MCF 10A (cell line): Measurements from ENCODE around the gene AGAP1. TPM values are rescaled to one million over a fixed set of nuclear protein-coding genes. Genes with fewer than 3 reads are reported as not detected.

Experiments
- BruUV-seq: library from RNA; stranded (reverse); fragments of 400-500 nt; replicated peaks from 2 replicates; lab custom pipeline; 2021; lab: Mats Ljungman, UMichigan
- CTCF ChIA-PET: fragments of 300-600 bp; sonication (Branson Sonifier 250); formaldehyde crosslinking; extraction: SDS; loops from one replicate; lab custom pipeline; 2021; ENCODE audit warnings: antibody characterized with exemption, inconsistent platforms; lab: Yijun Ruan, JAX
- POLR2A ChIA-PET: fragments of 300-600, 350-650 bp; sonication (Branson Sonifier 250); formaldehyde crosslinking; extraction: SDS; loops from one replicate; lab custom pipeline; 2020; ENCODE audit warnings: antibody characterized with exemption, inconsistent platforms; lab: Yijun Ruan, JAX
- DNase-seq: peaks from one replicate; pipeline ENCODE4 v3.0.0-alpha.2; 2018; ENCODE audit not compliant: unreplicated experiment
- H3K27ac Mint-ChIP-seq: one replicate; pipeline ENCODE4 v1.8.0; 2022; ENCODE audit warnings: mild to moderate bottlenecking, low read depth, mixed read lengths; ENCODE audit not compliant: unreplicated experiment
- H3K27me3 Mint-ChIP-seq: one replicate; pipeline ENCODE4 v1.8.0; 2022; ENCODE audit warnings: mixed read lengths; ENCODE audit not compliant: insufficient read depth, unreplicated experiment
- H3K36me3 Mint-ChIP-seq: one replicate; pipeline ENCODE4 v1.8.0; 2022; ENCODE audit warnings: mild to moderate bottlenecking, moderate library complexity, mixed read lengths; ENCODE audit not compliant: insufficient read depth, unreplicated experiment
- H3K4me1 Mint-ChIP-seq: one replicate; pipeline ENCODE4 v1.8.0; 2022; ENCODE audit warnings: mixed read lengths; ENCODE audit not compliant: insufficient read depth, unreplicated experiment
- H3K4me3 Mint-ChIP-seq: one replicate; pipeline ENCODE4 v1.8.0; 2022; ENCODE audit warnings: mild to moderate bottlenecking, moderate library complexity, mixed read lengths; ENCODE audit not compliant: unreplicated experiment
- H3K9me3 Mint-ChIP-seq: one replicate; pipeline ENCODE4 v1.8.0; 2022; ENCODE audit warnings: mixed read lengths; ENCODE audit not compliant: unreplicated experiment
- CTCF ChIP-seq: fragments of 200-600 bp; IDR thresholded peaks from one replicate; pipeline ENCODE4 v1.8.0; 2022; ENCODE audit warnings: antibody characterized with exemption, mild to moderate bottlenecking; ENCODE audit not compliant: unreplicated experiment
- intact Hi-C: fragments of 100-400 bp; cut with micrococcal nuclease; formaldehyde crosslinking; loops from 2 replicates; pipeline ENCODE4 v1.14.1; 2022
- total RNA-seq: library from RNA; stranded (reverse); gene quantifications from 2 replicates; pipeline ENCODE4 v1.2.3, GENCODE V29; 2022

The AGAP1 gene
- total RNA-seq, 1 experiment from 2014 or later, result 41.3 TPM

- Mint-ChIP-seq H3K9me3 (no peaks in the 10 kb centered on the region), H3K4me3 (no peak overlapping the region), H3K27me3 (no peaks in the 10 kb centered on the region), H3K36me3 (peaks cover 32% of the 10 kb centered on the region), H3K4me1 (no peaks in the 10 kb centered on the region), H3K27ac (no peak overlapping the region)
- POLR2A ChIA-PET, result no interaction called here
- no peak for DNase-seq
- no TSS peak for BruUV-seq
- intact Hi-C loops, result no loop called here
- CTCF ChIA-PET, result no interaction called here
- no peak for TF ChIP-seq CTCF
These were observed 557.5 kb downstream of the AGAP1 start for GRCh38 chr2:236051351-236051750.

GRCh38 chr2:236051806-236052205 lies 558.0 kb downstream of the AGAP1 start:
- intact Hi-C loops, result no loop called here
- Mint-ChIP-seq H3K4me1 (no peaks in the 10 kb centered on the region), H3K4me3 (no peak overlapping the region), H3K27me3 (no peaks in the 10 kb centered on the region), H3K27ac (no peak overlapping the region), H3K36me3 (peaks cover 36% of the 10 kb centered on the region), H3K9me3 (no peaks in the 10 kb centered on the region)
- POLR2A ChIA-PET, result no interaction called here
- no TSS peak for BruUV-seq
- TF ChIP-seq CTCF, result no peak
- CTCF ChIA-PET, result no interaction called here
- no peak for DNase-seq

GRCh38 chr2:236052206-236052605 lies 558.4 kb downstream of the AGAP1 start:
- Mint-ChIP-seq H3K27me3 (no peaks in the 10 kb centered on the region), H3K9me3 (no peaks in the 10 kb centered on the region), H3K27ac (no peak overlapping the region), H3K4me3 (no peak overlapping the region), H3K4me1 (no peaks in the 10 kb centered on the region), H3K36me3 (peaks cover 39% of the 10 kb centered on the region)
- BruUV-seq, result no TSS peak
- ChIA-PET CTCF (no interaction called here), POLR2A (no interaction called here)
- DNase-seq, result no peak
- intact Hi-C loops, result no loop called here
- no peak for TF ChIP-seq CTCF

- H3K27me3 Mint-ChIP-seq, result no peaks in the 10 kb centered on the region
- intact Hi-C loops, result no loop called here
- no TSS peak for BruUV-seq
- H3K4me1 Mint-ChIP-seq, result no peaks in the 10 kb centered on the region
- DNase-seq, result no peak
- ChIA-PET CTCF (interaction anchor here (0.7 kb wide), 1 partner anchor 229 kb away, joined by 3 read pairs; no protein-coding TSS in a partner anchor), POLR2A (interaction anchor here (0.6 kb wide), 1 partner anchor 22 kb away, joined by 3 read pairs; no protein-coding TSS in a partner anchor)
- H3K4me3 Mint-ChIP-seq, result no peak overlapping the region
- H3K27ac Mint-ChIP-seq, result no peak overlapping the region
- peaks cover 40% of the 10 kb centered on the region for H3K36me3 Mint-ChIP-seq
- TF ChIP-seq CTCF, result no peak
- peaks cover 4% of the 10 kb centered on the region for H3K9me3 Mint-ChIP-seq
These were observed 559.3 kb downstream of the AGAP1 start for GRCh38 chr2:236052926-236053821.
